Measurements from ENCODE around the gene LRRC4C. TPM values are rescaled to one million over a fixed set of nuclear protein-coding genes. Genes with fewer than 3 reads are reported as not detected.

LRRC4C gene
- total RNA-seq, 4 donors from 2014 or later = 1.5 to 2.8 (median 1.7) TPM

GRCh38 chr11:41309716-41310115 is 149.7 kb downstream of the LRRC4C start:
- Histone ChIP-seq H3K4me1 (no peaks in the 10 kb centered on the region), H3K36me3 (no peaks in the 10 kb centered on the region), H3K9me3 (no peaks in the 10 kb centered on the region), H3K27ac (no peak overlapping the region), H3K4me3 (no peak overlapping the region), H3K27me3 (no peaks in the 10 kb centered on the region)
- WGBS, 2 donors (ENCODE audit: low coverage in 1 of 2) = 56 to 62% methylated on average over 4 of the region's 4 CpGs
- ATAC-seq = no peak
- no peak for TF ChIP-seq CTCF (IDR thresholded peaks at IDR 0.05)
- no peak for TF ChIP-seq POLR2A (IDR thresholded peaks at IDR 0.05)
- TF ChIP-seq POLR2AphosphoS5 (IDR thresholded peaks at IDR 0.05) = no peak
- TF ChIP-seq EP300 (IDR thresholded peaks at IDR 0.05) = no peak

- no peaks in the 10 kb centered on the region for H3K9me3 ChIP-seq
- H3K4me3 ChIP-seq = no peak overlapping the region
- ATAC-seq = no peak
- WGBS, 2 donors (ENCODE audit: low coverage in 1 of 2) = 61 to 88% methylated on average over 2 of the region's 4 CpGs
- H3K36me3 ChIP-seq = no peaks in the 10 kb centered on the region
- no peak for TF ChIP-seq POLR2AphosphoS5 (IDR thresholded peaks at IDR 0.05)
- no peak for TF ChIP-seq EP300 (IDR thresholded peaks at IDR 0.05)
- TF ChIP-seq CTCF (IDR thresholded peaks at IDR 0.05) = no peak
- TF ChIP-seq POLR2A (IDR thresholded peaks at IDR 0.05) = no peak
- no peak overlapping the region for H3K27ac ChIP-seq
- no peaks in the 10 kb centered on the region for H3K27me3 ChIP-seq
- no peaks in the 10 kb centered on the region for H3K4me1 ChIP-seq
Measured at GRCh38 chr11:41309111-41309522, 150.3 kb downstream of the LRRC4C start.

- 83 to 95% methylated on average over 4 of the region's 5 CpGs for WGBS, 2 donors (ENCODE audit: low coverage in 1 of 2)
- Histone ChIP-seq H3K4me3 (no peak overlapping the region), H3K27ac (no peak overlapping the region), H3K27me3 (no peaks in the 10 kb centered on the region), H3K4me1 (no peaks in the 10 kb centered on the region), H3K9me3 (no peaks in the 10 kb centered on the region), H3K36me3 (no peaks in the 10 kb centered on the region)
- no peak for TF ChIP-seq POLR2A (IDR thresholded peaks at IDR 0.05)
- no peak for TF ChIP-seq EP300 (IDR thresholded peaks at IDR 0.05)
- no peak for TF ChIP-seq CTCF (IDR thresholded peaks at IDR 0.05)
- TF ChIP-seq POLR2AphosphoS5 (IDR thresholded peaks at IDR 0.05) = no peak
- no peak for ATAC-seq
Measured at GRCh38 chr11:41308286-41308685, 151.2 kb downstream of the LRRC4C start.

GRCh38 chr11:41307296-41308080 is 152.0 kb downstream of the LRRC4C start:
- Histone ChIP-seq H3K36me3 (no peaks in the 10 kb centered on the region), H3K9me3 (no peaks in the 10 kb centered on the region), H3K27me3 (no peaks in the 10 kb centered on the region), H3K4me1 (no peaks in the 10 kb centered on the region), H3K4me3 (no peak overlapping the region), H3K27ac (no peak overlapping the region)
- no peak for ATAC-seq
- TF ChIP-seq CTCF (IDR thresholded peaks at IDR 0.05) (no peak), EP300 (IDR thresholded peaks at IDR 0.05) (no peak), POLR2AphosphoS5 (IDR thresholded peaks at IDR 0.05) (no peak), POLR2A (IDR thresholded peaks at IDR 0.05) (no peak)
- 63 to 79% methylated on average over 4 to 5 of the region's 5 CpGs for WGBS, 2 donors (ENCODE audit: low coverage in 1 of 2)

- Histone ChIP-seq H3K9me3 (no peaks in the 10 kb centered on the region), H3K36me3 (no peaks in the 10 kb centered on the region), H3K4me3 (no peak overlapping the region), H3K27ac (no peak overlapping the region), H3K27me3 (no peaks in the 10 kb centered on the region), H3K4me1 (no peaks in the 10 kb centered on the region)
- no peak for ATAC-seq
- TF ChIP-seq CTCF (IDR thresholded peaks at IDR 0.05) = no peak
- TF ChIP-seq POLR2A (IDR thresholded peaks at IDR 0.05) = no peak
- TF ChIP-seq POLR2AphosphoS5 (IDR thresholded peaks at IDR 0.05) = no peak
- TF ChIP-seq EP300 (IDR thresholded peaks at IDR 0.05) = no peak
- 70 to 86% methylated on average over 3 of the region's 3 CpGs for WGBS, 2 donors (ENCODE audit: low coverage in 1 of 2)
Measured at GRCh38 chr11:41306431-41306830, 153.0 kb downstream of the LRRC4C start.

Measured in gastroesophageal sphincter (tissue), 4 donors.